HepG2 (cell line): ENCODE measurements around the gene HOXC10. TPM values are rescaled to one million over a fixed set of nuclear protein-coding genes. Genes with fewer than 3 reads are reported as not detected.
A peak's percentile ranks its signal among the peaks of the same experiment; 100 is the strongest.

ENCODE experiments used
- ATAC-seq: fragments of 200-7000 bp; cut with Tn5 transposase; 3 replicates; pipeline ENCODE4 v1.9.1; 2020; ENCODE audit warnings: mild to moderate bottlenecking, moderate library complexity
- BruUV-seq: library from RNA; stranded (reverse); fragments of 400-500 nt; replicated peaks from 2 replicates; lab custom pipeline; 2021; lab: Mats Ljungman, UMichigan
- CTCF ChIA-PET: fragments of 300-600 bp; formaldehyde crosslinking; extraction: SDS; loops from one replicate; lab custom pipeline; 2021; ENCODE audit warnings: low total read pairs, inconsistent platforms, low intra/inter-chr PET ratio; lab: Yijun Ruan, JAX
- POLR2A ChIA-PET: fragments of 350-600 bp; sonication (Branson Sonifier 250); formaldehyde crosslinking; loops from one replicate; lab custom pipeline; 2020; ENCODE audit warnings: antibody characterized with exemption, inconsistent platforms; lab: Yijun Ruan, JAX
- DNase-seq: peaks from one replicate; pipeline ENCODE4 v3.0.0-alpha.2; 2015; ENCODE audit warnings: low spot score
- FAIRE-seq: peaks from 3 replicates; lab custom pipeline; 2011; peaks lifted over from hg19 to GRCh38; lab: Jason Lieb, UNC
- H2AFZ ChIP-seq: one replicate; pipeline ENCODE4 v1.6.1; 2011; ENCODE audit warnings: low read length, inconsistent platforms
- H3K27ac ChIP-seq: fragments of 300-600 bp; 3 replicates; pipeline ENCODE4 v1.8.0; 2011; ENCODE audit warnings: mixed run types, mild to moderate bottlenecking, mixed read lengths, low read length, inconsistent platforms; ENCODE audit not compliant: insufficient read depth; ENCODE audit errors: extremely low read length
- H3K27me3 ChIP-seq, 2 experiments: fragments of 200-600 bp in 1 of 2; 2 replicates in 1 of 2; 3 replicates in 1 of 2; pipeline versions ENCODE4 v1.6.0 to v1.8.0; 2011; ENCODE audit warnings: low read length in 2 of 2, mild to moderate bottlenecking in 2 of 2, moderate library complexity in 2 of 2, inconsistent platforms in 1 of 2; ENCODE audit not compliant: insufficient read depth in 2 of 2, control insufficient read depth in 1 of 2
- H3K36me3 ChIP-seq, 2 experiments: fragments of 200-600 bp in 1 of 2; replicated peaks in 1 of 2; 2 replicates in 1 of 2; 3 replicates in 1 of 2; pipeline versions ENCODE4 v1.5.1 to v1.8.0; 2011; ENCODE audit warnings: low read length in 2 of 2, inconsistent platforms in 1 of 2; ENCODE audit not compliant: insufficient read depth in 2 of 2, control insufficient read depth in 1 of 2
- H3K4me1 ChIP-seq: 2 replicates; pipeline ENCODE4 v1.5.1; 2012; ENCODE audit warnings: low read length, inconsistent platforms; ENCODE audit not compliant: insufficient read depth
- H3K4me2 ChIP-seq: 2 replicates; pipeline ENCODE4 v1.6.0; 2011; ENCODE audit warnings: low read depth, low read length, inconsistent platforms
- H3K4me3 ChIP-seq, 3 experiments: fragments of 200-600 bp in 1 of 3; sonication (generic), shearing (Covaris generic) in 1 of 3; replicated peaks in 1 of 3; 2 replicates each; pipeline ENCODE4 v1.5.1; 2011 to 2016; ENCODE audit warnings: low read length in 3 of 3, inconsistent platforms in 2 of 3, low read depth in 2 of 3, mild to moderate bottlenecking in 2 of 3, control low read depth in 1 of 3, mixed read lengths in 1 of 3; ENCODE audit not compliant: insufficient read depth in 1 of 3
- H3K79me2 ChIP-seq: one replicate; pipeline ENCODE4 v1.6.1; 2011; ENCODE audit warnings: low read length, inconsistent platforms; ENCODE audit not compliant: insufficient read depth
- H3K9ac ChIP-seq: 2 replicates; pipeline ENCODE4 v1.6.0; 2011; ENCODE audit warnings: mild to moderate bottlenecking, low read depth, low read length, inconsistent platforms; ENCODE audit not compliant: insufficient read depth
- H3K9me3 ChIP-seq: 2 replicates; pipeline ENCODE4 v1.5.1; 2012; ENCODE audit warnings: mild to moderate bottlenecking, low read length
- H4K20me1 ChIP-seq: 2 replicates; pipeline ENCODE4 v1.6.0; 2011; ENCODE audit warnings: inconsistent platforms, mild to moderate bottlenecking, low read length, moderate library complexity; ENCODE audit not compliant: insufficient read depth
- EZH2 ChIP-seq: conservative IDR thresholded peaks from 2 replicates; pipeline ENCODE4 v1.6.1; 2012; ENCODE audit warnings: mild to moderate bottlenecking, low read depth, low read length, moderate library complexity
- IKZF4 ChIP-seq: sonication (generic); formaldehyde crosslinking; IDR thresholded peaks from 2 replicates; pipeline ENCODE4 v1.5.1; 2020; ENCODE audit warnings: borderline replicate concordance, mild to moderate bottlenecking, low read depth, missing genetic modification reagents; ENCODE audit errors: not compliant biosample characterization
- SPEN ChIP-seq: sonication (generic); formaldehyde crosslinking; IDR thresholded peaks from 2 replicates; pipeline ENCODE4 v1.5.1; 2020; ENCODE audit warnings: low read depth, mild to moderate bottlenecking, missing genetic modification reagents
- TBL1XR1 ChIP-seq: fragments of 150-350 bp; IDR thresholded peaks from 2 replicates; pipeline ENCODE4 v1.6.1; 2014; ENCODE audit warnings: borderline replicate concordance, low read length; ENCODE audit not compliant: partially characterized antibody
- ZBTB1 ChIP-seq: sonication (generic); formaldehyde crosslinking; IDR thresholded peaks from 2 replicates; pipeline ENCODE4 v1.4.0; 2020; ENCODE audit warnings: missing genetic modification reagents, borderline replicate concordance
- ZBTB34 ChIP-seq: sonication (generic); formaldehyde crosslinking; IDR thresholded peaks from 2 replicates; pipeline ENCODE4 v1.8.0; 2022; ENCODE audit warnings: mild to moderate bottlenecking, missing genetic modification reagents
- ZEB1 ChIP-seq: IDR thresholded peaks from 2 replicates; pipeline ENCODE4 v1.6.1; 2012; ENCODE audit warnings: mild to moderate bottlenecking, low read depth, inconsistent platforms; ENCODE audit not compliant: insufficient replicate concordance
- ZNF225 ChIP-seq: sonication (generic); formaldehyde crosslinking; IDR thresholded peaks from 2 replicates; pipeline ENCODE4 v1.4.0; 2020; ENCODE audit warnings: mild to moderate bottlenecking, missing genetic modification reagents
- ZNF24 ChIP-seq: fragments of 450-650 bp; IDR thresholded peaks from 2 replicates; pipeline ENCODE4 v1.6.1; 2017; ENCODE audit warnings: antibody characterized with exemption, mild to moderate bottlenecking
- ZNF607 ChIP-seq: sonication (generic); formaldehyde crosslinking; IDR thresholded peaks from 2 replicates; pipeline ENCODE4 v1.5.1; 2020; ENCODE audit warnings: missing genetic modification reagents, mild to moderate bottlenecking, borderline replicate concordance
- ZNF850 ChIP-seq: sonication (generic); formaldehyde crosslinking; conservative IDR thresholded peaks from 2 replicates; pipeline ENCODE4 v1.9.0; 2021; ENCODE audit warnings: mild to moderate bottlenecking, missing genetic modification reagents
- WGBS: methylation state at CpG from one replicate; pipeline ENCODE4 v1.1.6; 2017; ENCODE audit warnings: low lambda C conversion rate; 5-methylcytosine and 5-hydroxymethylcytosine counted together
- in situ Hi-C: cut with HindIII; loops from 2 replicates; pipeline ENCODE4 v1.10.0; 2017; ENCODE audit warnings: low pct_unique_long_range_greater_than_20kb; ENCODE audit not compliant: extremely low pct_ligation_motif_present
- intact Hi-C: fragments of 100-400 bp; cut with micrococcal nuclease; formaldehyde crosslinking; loops from one replicate; pipeline ENCODE4 v1.10.0; 2022; ENCODE audit not compliant: unreplicated experiment
- polyA plus RNA-seq, 8 experiments: library from polyadenylated mRNA; depleted of rRNA in 3 of 8; stranded (reverse) in 7 of 8; unstranded in 1 of 8; fragments of >200 nt; fragmentation: Illumina TruSeq in 4 of 8; extraction: Trizol in 4 of 8; gene quantifications; 2 replicates each; pipeline versions ENCODE4 v1.2.1 to v1.2.3, GENCODE V29; 2011 to 2016; ENCODE audit warnings: low read depth in 4 of 8, missing spikeins in 1 of 8, mixed read lengths in 1 of 8; ENCODE audit not compliant: insufficient read depth in 1 of 8
- total RNA-seq, 5 experiments: library from RNA; depleted of rRNA; stranded (reverse); fragments of >200 nt; fragmentation: Illumina TruSeq; extraction: Trizol; gene quantifications; 2 replicates each; pipeline ENCODE4 v1.2.3, GENCODE V29; 2016; ENCODE audit warnings: low read depth in 1 of 5
- TF ChIP-seq, protein P1 (sequence below): sonication (generic); formaldehyde crosslinking; IDR thresholded peaks from 2 replicates; pipeline ENCODE4 v1.4.0; 2020; ENCODE audit warnings: mild to moderate bottlenecking, low read depth, missing genetic modification reagents

HOXC10 gene
- total and polyA plus RNA-seq, 2 of the 13 experiments (the other 11 are each of a cell fraction or from before 2014, with no cell fraction given): not detected

GRCh38 chr12:54025499-54026405 lies 40.8 kb downstream of the HOXC10 start:
- POLR2A ChIA-PET: no interaction called here
- 4% methylated on average over 7 of the region's 7 CpGs for WGBS
- ATAC-seq: 0 out of 3 replicates have a peak, but pooled peaks have one; percentile 36
- H4K20me1 ChIP-seq: no peaks in the 10 kb centered on the region
- no peak overlapping the region for H3K9ac ChIP-seq
- H3K79me2 ChIP-seq: no peaks in the 10 kb centered on the region
- H3K4me3 ChIP-seq: no peak overlapping the region
- H3K9me3 ChIP-seq: no peaks in the 10 kb centered on the region
- TF ChIP-seq ZEB1: no peak
- peak; percentile 6; the same call in 1 of the 2 replicates for TF ChIP-seq EZH2
- TF ChIP-seq, all 625 proteins: peak for 1
- intact Hi-C loops (no loop called here), in situ Hi-C loops (no loop called here)
- no peak for DNase-seq
- no peak for FAIRE-seq
- Histone ChIP-seq H3K36me3 (no peaks in the 10 kb centered on the region), H2AFZ (no peak overlapping the region), H3K27ac (no peak overlapping the region), H3K4me2 (no peak overlapping the region), H3K27me3 (peaks cover 4 to 84% of the 10 kb centered on the region in 2 experiments; a peak in 4 of 5 replicates), H3K4me1 (no peaks in the 10 kb centered on the region)
- BruUV-seq: no TSS peak
- CTCF ChIA-PET: no interaction called here

GRCh38 chr12:54026640-54027441 lies 41.9 kb downstream of the HOXC10 start:
- no peak overlapping the region for H3K4me2 ChIP-seq
- no peak overlapping the region for H3K9ac ChIP-seq
- no peaks in the 10 kb centered on the region for H3K4me1 ChIP-seq
- no peaks in the 10 kb centered on the region for H4K20me1 ChIP-seq
- H3K36me3 ChIP-seq: no peaks in the 10 kb centered on the region
- no TSS peak for BruUV-seq
- CTCF ChIA-PET: no interaction called here
- no peak overlapping the region for H3K27ac ChIP-seq
- POLR2A ChIA-PET: no interaction called here
- WGBS: 24% methylated on average over 20 of the region's 22 CpGs
- no peak overlapping the region for H3K4me3 ChIP-seq
- no peaks in the 10 kb centered on the region for H3K9me3 ChIP-seq
- H3K27me3 ChIP-seq: peaks cover 4 to 87% of the 10 kb centered on the region in 2 experiments; a peak in 4 of 5 replicates
- no peaks in the 10 kb centered on the region for H3K79me2 ChIP-seq
- intact Hi-C loops: no loop called here
- ATAC-seq: no peak
- no peak for DNase-seq
- H2AFZ ChIP-seq: no peak overlapping the region
- no peak for FAIRE-seq
- in situ Hi-C loops: no loop called here
- TF ChIP-seq TBL1XR1 (no peak), ZBTB34 (CRISPR knock-in tag) (no peak), ZNF850 (CRISPR knock-in tag) (no peak), ZBTB1 (CRISPR knock-in tag) (no peak), ZNF607 (CRISPR knock-in tag) (no peak), SPEN (no peak), ZNF24 (no peak), IKZF4 (CRISPR knock-in tag) (no peak), ZNF225 (CRISPR knock-in tag) (no peak)
- TF ChIP-seq, protein P1, sequence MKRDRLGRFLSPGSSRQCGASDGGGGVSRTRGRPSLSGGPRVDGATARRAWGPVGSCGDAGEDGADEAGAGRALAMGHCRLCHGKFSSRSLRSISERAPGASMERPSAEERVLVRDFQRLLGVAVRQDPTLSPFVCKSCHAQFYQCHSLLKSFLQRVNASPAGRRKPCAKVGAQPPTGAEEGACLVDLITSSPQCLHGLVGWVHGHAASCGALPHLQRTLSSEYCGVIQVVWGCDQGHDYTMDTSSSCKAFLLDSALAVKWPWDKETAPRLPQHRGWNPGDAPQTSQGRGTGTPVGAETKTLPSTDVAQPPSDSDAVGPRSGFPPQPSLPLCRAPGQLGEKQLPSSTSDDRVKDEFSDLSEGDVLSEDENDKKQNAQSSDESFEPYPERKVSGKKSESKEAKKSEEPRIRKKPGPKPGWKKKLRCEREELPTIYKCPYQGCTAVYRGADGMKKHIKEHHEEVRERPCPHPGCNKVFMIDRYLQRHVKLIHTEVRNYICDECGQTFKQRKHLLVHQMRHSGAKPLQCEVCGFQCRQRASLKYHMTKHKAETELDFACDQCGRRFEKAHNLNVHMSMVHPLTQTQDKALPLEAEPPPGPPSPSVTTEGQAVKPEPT (CRISPR knock-in tag): no peak
